ENCODE data around the gene CD274.

GRCh38 chr9:5448461-5449435, 1.6 kb upstream of the CD274 start:
- TF ChIP-seq CTCF (IDR thresholded peaks at IDR 0.05; ENCODE audit: insufficient read depth, low read depth, low read length) (no peak), EZH2 (IDR thresholded peaks at IDR 0.05; ENCODE audit: insufficient read depth, low read length) (no peak)
